Transverse colon (tissue), 4 donors: ENCODE measurements around the gene DENND1A. TPM values are rescaled to one million over a fixed set of nuclear protein-coding genes. Genes with fewer than 3 reads are reported as not detected.

ENCODE experiments used
- DNase-seq: peaks from one replicate; pipeline ENCODE4 v3.0.0-alpha.2; 2019
- H3K27ac ChIP-seq, 4 donors: fragments of 200-600 bp; sonication (generic); 2 replicates each; pipeline ENCODE4 v1.5.1; 2016 to 2018; ENCODE audit warnings: inconsistent platforms in 4 of 4
- H3K27me3 ChIP-seq: fragments of 200-600 bp; sonication (generic); 2 replicates; pipeline ENCODE4 v1.5.1; 2017; ENCODE audit warnings: inconsistent platforms
- H3K36me3 ChIP-seq, 4 donors: fragments of 200-600 bp; sonication (generic); 2 replicates each; pipeline ENCODE4 v1.5.1; 2017 to 2019; ENCODE audit warnings: inconsistent platforms in 4 of 4
- H3K4me1 ChIP-seq, 4 donors: fragments of 200-600 bp; sonication (generic); 2 replicates each; pipeline ENCODE4 v1.5.1; 2017 to 2020; ENCODE audit warnings: inconsistent platforms in 4 of 4
- H3K4me3 ChIP-seq, 4 donors: fragments of 200-600 bp; sonication (generic); 1 replicate in 1 of 4; 2 replicates in 3 of 4; pipeline versions ENCODE4 v1.5.1 to v1.6.1; 2017 to 2019; ENCODE audit warnings: inconsistent platforms in 4 of 4
- H3K9me3 ChIP-seq, 2 donors: fragments of 200-600 bp; sonication (generic); 2 replicates each; pipeline ENCODE4 v1.5.1; 2017 to 2019; ENCODE audit warnings: inconsistent platforms in 2 of 2
- CTCF ChIP-seq, 5 experiments: fragments of 200-600 bp in 3 of 5; fragments of 450-650 bp in 2 of 5; sonication (generic) in 3 of 5; IDR thresholded peaks; 1 replicate in 2 of 5; 2 replicates in 3 of 5; pipeline ENCODE4 v1.5.1; 2016 to 2017; ENCODE audit warnings: antibody characterized with exemption in 5 of 5, inconsistent platforms in 3 of 5, mild to moderate bottlenecking in 2 of 5, moderate library complexity in 1 of 5
- EP300 ChIP-seq: sonication (generic); formaldehyde crosslinking; IDR thresholded peaks from one replicate; pipeline ENCODE4 v1.6.1; 2017; ENCODE audit warnings: antibody characterized with exemption, low read depth
- POLR2A ChIP-seq: fragments of 450-650 bp; IDR thresholded peaks from one replicate; pipeline ENCODE4 v1.6.1; 2016; ENCODE audit warnings: antibody characterized with exemption, mild to moderate bottlenecking, moderate library complexity
- POLR2AphosphoS5 ChIP-seq, 3 donors: sonication (generic); formaldehyde crosslinking; IDR thresholded peaks; one replicate each; pipeline ENCODE4 v1.6.1; 2016; ENCODE audit warnings: antibody characterized with exemption in 3 of 3
- WGBS, 2 donors: methylation state at CpG; one replicate each; pipeline ENCODE4 v1.1.5; 2018; ENCODE audit warnings: low coverage in 1 of 2; 5-methylcytosine and 5-hydroxymethylcytosine counted together
- in situ Hi-C, 4 donors: fragments of 200-750 bp; cut with MboI; loops; one replicate each; pipeline versions ENCODE4 v1.15.0 to v1.15.1; 2017; ENCODE audit warnings: low sequenced_read_pairs in 3 of 4, low pct_ligation_motif_present in 1 of 4, low pct_unique_long_range_greater_than_20kb in 1 of 4
- intact Hi-C: fragments of 100-400 bp; cut with DNase I; formaldehyde crosslinking; loops from one replicate; pipeline ENCODE4 v1.15.1; 2023; ENCODE audit warnings: low total_unique reads
- total RNA-seq, 4 donors: library from RNA; depleted of rRNA; stranded (reverse); fragments of >200 nt; gene quantifications; one replicate each; pipeline ENCODE4 v1.1.0, GENCODE V29; 2016

Gene DENND1A
- total RNA-seq, 4 donors from 2014 or later, result 12.5 to 78.6 (median 40.0) TPM

DNA sequence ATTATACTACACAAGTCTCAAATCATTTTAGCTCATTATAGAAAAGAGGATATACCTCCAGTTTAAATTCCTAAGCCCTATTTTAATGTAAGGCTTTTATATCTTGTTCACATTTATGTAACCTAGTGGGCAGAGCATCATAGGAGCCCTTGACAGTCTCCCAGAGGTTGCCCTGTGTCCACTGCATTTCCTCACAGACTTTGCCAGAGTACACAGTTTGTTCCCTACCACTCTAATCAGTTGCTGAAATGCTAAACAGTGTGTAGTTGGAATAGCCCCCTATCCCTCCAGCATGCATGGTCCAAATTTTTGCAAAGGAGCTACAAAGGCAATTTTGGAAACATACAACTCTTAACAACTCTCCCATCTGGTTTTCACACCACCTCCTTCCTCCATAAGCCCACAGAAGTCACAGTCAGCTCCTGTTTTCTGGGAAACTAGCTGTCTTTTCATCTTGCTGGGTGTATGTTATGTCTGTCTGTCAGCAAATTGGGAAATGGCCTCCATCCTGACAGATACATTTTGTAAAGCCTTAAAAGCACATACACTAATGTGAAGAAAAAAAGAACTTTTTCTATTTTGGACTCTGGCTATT is 212.2 kb downstream of the DENND1A start:
- in situ Hi-C loops, result loop anchor here in 1 of 4 donors (25.0 kb wide), 1 partner anchor 320 kb away; no protein-coding TSS in a partner anchor
- no peaks in the 10 kb centered on the region for H3K36me3 ChIP-seq
- no peak for TF ChIP-seq POLR2AphosphoS5 (IDR thresholded peaks at IDR 0.05)
- no peak for TF ChIP-seq CTCF (IDR thresholded peaks at IDR 0.05)
- TF ChIP-seq EP300, result no peak
- TF ChIP-seq POLR2A, result no peak
- no peaks in the 10 kb centered on the region for H3K4me1 ChIP-seq
- H3K27ac ChIP-seq, result no peak overlapping the region
- no peak overlapping the region for H3K4me3 ChIP-seq
- no peak for DNase-seq
- intact Hi-C loops, result no loop called here
- no peaks in the 10 kb centered on the region for H3K27me3 ChIP-seq
- peaks cover 4% of the 10 kb centered on the region in 2 donors for H3K9me3 ChIP-seq

DNA sequence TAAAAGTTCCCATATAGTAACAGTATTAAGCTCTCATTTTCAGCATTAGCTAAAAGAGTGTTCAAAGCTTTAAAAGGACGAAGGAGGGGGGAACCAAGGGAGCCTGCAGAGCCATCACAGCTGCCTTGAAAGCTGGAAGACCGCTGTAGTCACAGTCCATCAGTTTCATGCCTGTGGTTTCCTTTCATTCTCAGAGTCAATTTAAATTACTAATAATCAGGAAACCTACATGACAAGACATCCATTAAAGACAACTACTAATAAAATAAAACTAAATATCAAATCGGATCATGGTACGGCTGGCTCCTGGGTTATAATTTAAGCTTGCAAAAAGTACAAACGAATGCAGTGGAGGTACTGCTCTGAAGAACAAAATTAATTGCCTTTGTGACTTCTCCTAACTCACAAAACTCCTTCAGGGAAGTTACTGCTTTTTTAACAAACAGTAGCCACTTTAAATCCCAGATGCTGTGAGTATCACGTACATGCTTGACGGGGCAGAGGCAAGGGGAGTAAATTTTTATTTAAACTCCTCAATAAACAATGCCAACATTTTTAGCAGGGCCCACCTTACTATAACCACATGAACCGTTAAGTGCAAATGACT is 213.5 kb downstream of the DENND1A start:
- Histone ChIP-seq H3K9me3 (no peaks in the 10 kb centered on the region), H3K27ac (no peak overlapping the region), H3K27me3 (no peaks in the 10 kb centered on the region), H3K36me3 (no peaks in the 10 kb centered on the region), H3K4me1 (no peaks in the 10 kb centered on the region), H3K4me3 (no peak overlapping the region)
- intact Hi-C loops, result no loop called here
- TF ChIP-seq POLR2A (no peak), EP300 (no peak), POLR2AphosphoS5 (IDR thresholded peaks at IDR 0.05) (no peak), CTCF (IDR thresholded peaks at IDR 0.05) (no peak)
- DNase-seq, result no peak
- in situ Hi-C loops, result loop anchor here in 1 of 4 donors (25.0 kb wide), 1 partner anchor 321 kb away; no protein-coding TSS in a partner anchor
- WGBS, 2 donors, result 80 to 85% methylated on average over 8 of the region's 8 CpGs

GRCh38 chr9:123715258-123715657 is 214.7 kb downstream of the DENND1A start:
- no peak overlapping the region for H3K27ac ChIP-seq
- H3K36me3 ChIP-seq, result no peaks in the 10 kb centered on the region
- 81 to 86% methylated on average over 1 of the region's 1 CpG for WGBS, 2 donors
- intact Hi-C loops (no loop called here), in situ Hi-C loops (loop anchor here in 1 of 4 donors (25.0 kb wide), 1 partner anchor 322 kb away; no protein-coding TSS in a partner anchor)
- no peak overlapping the region for H3K4me3 ChIP-seq
- no peaks in the 10 kb centered on the region for H3K27me3 ChIP-seq
- DNase-seq, result no peak
- no peaks in the 10 kb centered on the region for H3K4me1 ChIP-seq
- no peak for TF ChIP-seq EP300
- no peak for TF ChIP-seq POLR2AphosphoS5 (IDR thresholded peaks at IDR 0.05)
- no peak for TF ChIP-seq CTCF (IDR thresholded peaks at IDR 0.05)
- TF ChIP-seq POLR2A, result no peak
- H3K9me3 ChIP-seq, result no peaks in the 10 kb centered on the region

DNA sequence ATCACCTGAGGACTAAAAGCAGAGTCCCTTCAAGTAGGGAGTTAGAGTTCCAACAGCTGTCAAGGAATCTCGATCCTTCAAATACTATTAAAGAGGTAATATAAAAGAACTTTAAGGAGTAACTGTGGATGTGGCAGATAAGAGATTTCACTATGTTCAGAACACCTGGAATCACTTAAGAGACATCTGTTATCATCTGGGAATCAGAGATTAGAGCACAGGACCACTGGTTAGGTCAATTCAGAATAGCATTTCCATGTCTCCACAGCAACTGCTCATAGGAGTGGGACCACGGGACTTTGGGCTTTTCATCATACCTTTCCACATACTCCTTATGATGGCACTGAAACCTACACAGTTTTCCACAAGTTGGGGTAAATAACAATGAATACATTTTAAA is 216.6 kb downstream of the DENND1A start:
- WGBS, 2 donors, result 85 to 98% methylated on average over 2 of the region's 2 CpGs
- intact Hi-C loops, result no loop called here
- no peaks in the 10 kb centered on the region for H3K4me1 ChIP-seq
- H3K4me3 ChIP-seq, result no peak overlapping the region
- no peaks in the 10 kb centered on the region for H3K27me3 ChIP-seq
- H3K9me3 ChIP-seq, result no peaks in the 10 kb centered on the region
- in situ Hi-C loops, result loop anchor here in 1 of 4 donors (25.0 kb wide), 1 partner anchor 324 kb away; no protein-coding TSS in a partner anchor
- no peak overlapping the region for H3K27ac ChIP-seq
- no peak for DNase-seq
- no peaks in the 10 kb centered on the region for H3K36me3 ChIP-seq
- no peak for TF ChIP-seq CTCF (IDR thresholded peaks at IDR 0.05)
- no peak for TF ChIP-seq POLR2AphosphoS5 (IDR thresholded peaks at IDR 0.05)
- TF ChIP-seq EP300, result no peak
- TF ChIP-seq POLR2A, result no peak
